ENCODE measurements around the gene ROCK2.
"Not testable (repeated sequence)": the region's sequence is repeated elsewhere in the genome, so short reads cannot be mapped to it uniquely, and the experiment has no call there.

The ROCK2 gene

DNA sequence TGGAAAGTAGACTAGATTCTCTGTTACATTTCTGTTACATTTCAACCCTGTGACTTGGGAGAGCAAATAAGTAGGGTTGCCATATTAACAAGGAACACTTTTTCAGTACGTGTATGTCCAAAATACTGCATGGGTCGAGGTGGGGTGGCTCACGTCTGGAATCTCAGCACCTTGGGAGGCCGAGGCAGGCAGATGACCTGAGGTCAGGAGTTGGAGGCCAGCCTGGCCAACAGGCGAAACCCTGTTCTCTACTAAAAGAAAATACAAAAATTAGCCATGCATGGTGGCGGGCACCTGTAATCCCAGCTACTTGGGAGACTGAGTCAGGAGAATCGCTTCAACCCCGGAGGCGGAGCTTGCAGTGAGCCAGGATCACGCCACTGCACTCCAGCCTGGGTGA is 178.0 kb downstream of the ROCK2 start:
- no peak for DNase-seq (ENCODE audit: low read depth)
- TF ChIP-seq, protein P1, sequence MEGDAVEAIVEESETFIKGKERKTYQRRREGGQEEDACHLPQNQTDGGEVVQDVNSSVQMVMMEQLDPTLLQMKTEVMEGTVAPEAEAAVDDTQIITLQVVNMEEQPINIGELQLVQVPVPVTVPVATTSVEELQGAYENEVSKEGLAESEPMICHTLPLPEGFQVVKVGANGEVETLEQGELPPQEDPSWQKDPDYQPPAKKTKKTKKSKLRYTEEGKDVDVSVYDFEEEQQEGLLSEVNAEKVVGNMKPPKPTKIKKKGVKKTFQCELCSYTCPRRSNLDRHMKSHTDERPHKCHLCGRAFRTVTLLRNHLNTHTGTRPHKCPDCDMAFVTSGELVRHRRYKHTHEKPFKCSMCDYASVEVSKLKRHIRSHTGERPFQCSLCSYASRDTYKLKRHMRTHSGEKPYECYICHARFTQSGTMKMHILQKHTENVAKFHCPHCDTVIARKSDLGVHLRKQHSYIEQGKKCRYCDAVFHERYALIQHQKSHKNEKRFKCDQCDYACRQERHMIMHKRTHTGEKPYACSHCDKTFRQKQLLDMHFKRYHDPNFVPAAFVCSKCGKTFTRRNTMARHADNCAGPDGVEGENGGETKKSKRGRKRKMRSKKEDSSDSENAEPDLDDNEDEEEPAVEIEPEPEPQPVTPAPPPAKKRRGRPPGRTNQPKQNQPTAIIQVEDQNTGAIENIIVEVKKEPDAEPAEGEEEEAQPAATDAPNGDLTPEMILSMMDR (conservative IDR thresholded peaks at IDR 0.05; ENCODE audit: low read depth, low read length), result no peak
- no peak overlapping the region for H3K4me3 ChIP-seq (ENCODE audit: low read length)

DNA sequence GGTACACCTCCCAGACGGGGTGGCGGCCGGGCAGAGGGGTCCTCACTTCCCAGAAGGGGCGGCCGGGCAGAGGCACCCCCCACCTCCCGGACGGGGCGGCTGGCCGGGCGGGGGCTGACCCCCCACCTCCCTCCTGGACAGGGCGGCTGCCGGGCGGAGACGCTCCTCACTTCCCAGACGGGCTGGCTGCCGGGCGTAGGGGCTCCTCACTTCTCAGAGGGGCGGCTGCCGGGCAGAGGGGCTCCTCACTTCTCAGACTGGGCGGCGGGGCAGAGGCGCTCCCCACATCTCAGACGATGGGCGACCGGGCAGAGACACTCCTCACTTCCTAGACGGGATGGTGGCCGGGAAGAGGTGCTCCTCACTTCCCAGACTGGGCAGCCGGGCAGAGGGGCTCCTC is 179.4 kb downstream of the ROCK2 start:
- DNase-seq (ENCODE audit: low read depth); H3K4me3 ChIP-seq (ENCODE audit: low read length): not testable (repeated sequence)

DNA sequence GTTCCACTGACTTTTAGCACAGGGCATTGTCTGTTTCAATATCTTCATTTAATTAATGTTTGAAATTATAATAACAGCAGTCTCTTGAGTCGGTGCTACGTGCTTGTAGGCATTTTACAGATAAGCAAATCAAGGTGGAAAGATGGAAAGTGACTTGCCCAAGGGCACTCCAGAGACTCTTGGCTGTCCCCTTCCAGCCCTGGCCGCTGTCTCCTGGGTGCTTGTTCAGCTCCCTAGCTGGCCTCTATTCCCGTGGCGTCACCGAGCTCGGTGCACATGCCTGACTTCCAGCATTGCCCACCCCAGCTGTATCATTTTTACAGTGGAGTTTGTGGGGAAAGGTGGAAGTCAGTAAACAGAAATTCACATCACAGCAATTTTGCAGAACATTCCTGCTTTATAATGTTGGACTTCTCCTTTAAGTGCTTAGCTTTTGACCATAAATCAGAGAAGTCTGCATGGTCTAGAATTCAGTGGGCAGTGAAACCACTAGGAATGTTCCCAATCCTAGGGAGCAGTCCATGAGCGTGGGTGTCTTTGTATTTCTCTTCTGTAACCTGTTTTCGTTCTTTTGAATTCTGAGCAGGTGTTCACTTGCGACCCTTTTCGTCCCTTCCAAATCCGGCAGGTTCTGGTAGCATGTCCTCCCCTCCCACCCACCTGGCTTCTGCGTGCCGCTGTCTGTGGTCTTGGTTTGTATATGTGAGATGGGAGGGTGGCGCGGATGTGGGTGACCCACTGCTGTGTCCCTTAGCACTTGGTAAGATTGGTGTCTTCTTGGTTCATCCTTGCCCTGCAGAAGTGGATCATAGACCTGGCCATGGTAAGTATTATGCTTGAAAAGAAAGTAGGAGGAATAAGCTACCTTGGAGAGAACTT is 180.8 kb downstream of the ROCK2 start:
- H3K4me3 ChIP-seq (ENCODE audit: low read length), result no peak overlapping the region
- DNase-seq (ENCODE audit: low read depth), result no peak
- TF ChIP-seq, protein P1 (conservative IDR thresholded peaks at IDR 0.05; ENCODE audit: low read depth, low read length), result no peak

DNA sequence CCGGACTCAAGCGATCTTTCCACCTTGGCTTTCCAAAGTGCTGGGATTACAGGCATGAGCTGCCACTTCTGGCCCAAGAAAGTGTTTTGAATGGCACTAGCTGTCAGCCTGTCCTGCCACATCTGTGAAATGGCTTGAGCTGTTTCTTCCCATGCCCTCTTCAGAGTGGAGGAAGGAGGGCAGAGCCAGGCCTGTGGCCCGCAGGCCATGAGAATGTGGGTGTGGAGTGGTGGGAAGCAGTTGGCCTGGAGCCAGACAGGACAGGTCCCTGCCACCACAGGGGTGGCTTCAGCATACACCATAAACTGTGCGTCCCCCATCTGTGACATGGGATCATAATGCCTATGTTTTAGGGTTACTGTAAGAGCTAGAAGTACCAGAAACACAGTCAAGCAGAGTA is 182.7 kb downstream of the ROCK2 start:
- DNase-seq (ENCODE audit: low read depth), result no peak
- TF ChIP-seq, protein P1 (conservative IDR thresholded peaks at IDR 0.05; ENCODE audit: low read depth, low read length), result no peak
- no peak overlapping the region for H3K4me3 ChIP-seq (ENCODE audit: low read length)

DNA sequence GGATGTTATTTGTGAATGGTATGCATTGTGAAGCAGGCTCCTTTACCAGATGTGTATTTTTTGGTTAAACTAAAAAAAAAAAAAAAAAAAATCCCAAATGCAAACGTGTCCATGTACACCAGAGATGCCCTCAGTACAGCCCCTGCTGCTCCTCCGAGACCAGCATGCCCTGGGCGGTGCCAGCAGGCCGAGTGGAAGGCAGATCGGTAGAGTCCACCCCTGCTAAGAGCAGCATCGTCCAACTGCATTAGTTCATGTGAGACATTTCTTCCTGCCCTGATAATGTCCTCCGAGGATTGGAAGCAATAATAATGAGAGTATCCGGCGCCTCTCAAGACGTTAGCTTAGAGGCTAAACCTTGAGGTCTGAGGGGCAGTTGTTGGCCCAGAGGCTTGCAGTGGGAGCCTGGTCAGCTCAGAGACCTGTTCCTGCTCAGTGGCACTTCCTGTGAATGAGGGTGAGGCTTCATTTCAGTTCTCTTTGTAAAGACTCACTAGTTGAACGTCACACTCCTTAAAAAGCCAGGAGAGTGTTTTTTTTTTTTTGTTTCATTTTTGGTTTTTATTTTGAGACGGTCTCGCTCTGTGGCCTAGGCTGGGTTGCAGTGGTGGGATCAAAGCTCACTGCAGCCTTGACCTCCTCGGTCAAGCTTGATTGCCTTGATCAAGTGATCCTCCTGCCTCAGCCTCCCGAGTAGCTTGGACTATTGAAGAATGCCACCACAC is 183.5 kb downstream of the ROCK2 start:
- no peak overlapping the region for H3K4me3 ChIP-seq (ENCODE audit: low read length)
- TF ChIP-seq, protein P1 (conservative IDR thresholded peaks at IDR 0.05; ENCODE audit: low read depth, low read length), result no peak
- DNase-seq (ENCODE audit: low read depth), result no peak

DNA sequence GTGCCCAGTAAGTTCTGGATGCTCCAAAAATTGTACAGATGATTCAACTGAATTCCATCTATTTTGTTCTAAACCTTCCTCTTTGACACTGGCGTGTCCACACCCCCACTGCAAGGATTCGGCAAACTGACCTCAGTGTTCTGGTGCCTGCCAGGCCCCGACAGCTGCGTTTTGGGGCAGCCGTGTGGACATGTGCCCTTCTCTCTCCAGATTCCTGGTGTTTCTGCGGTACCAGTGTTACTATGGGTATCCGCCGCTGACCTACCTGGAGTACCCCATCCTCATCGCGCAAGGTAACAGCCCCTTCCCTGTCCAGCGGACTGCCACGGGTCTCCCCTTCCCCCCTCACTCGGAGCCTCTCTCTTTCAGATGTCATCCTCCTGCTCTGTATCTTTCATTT is 184.2 kb downstream of the ROCK2 start:
- no peak overlapping the region for H3K4me3 ChIP-seq (ENCODE audit: low read length)
- no peak for DNase-seq (ENCODE audit: low read depth)
- TF ChIP-seq, protein P1 (conservative IDR thresholded peaks at IDR 0.05; ENCODE audit: low read depth, low read length), result no peak

DNA sequence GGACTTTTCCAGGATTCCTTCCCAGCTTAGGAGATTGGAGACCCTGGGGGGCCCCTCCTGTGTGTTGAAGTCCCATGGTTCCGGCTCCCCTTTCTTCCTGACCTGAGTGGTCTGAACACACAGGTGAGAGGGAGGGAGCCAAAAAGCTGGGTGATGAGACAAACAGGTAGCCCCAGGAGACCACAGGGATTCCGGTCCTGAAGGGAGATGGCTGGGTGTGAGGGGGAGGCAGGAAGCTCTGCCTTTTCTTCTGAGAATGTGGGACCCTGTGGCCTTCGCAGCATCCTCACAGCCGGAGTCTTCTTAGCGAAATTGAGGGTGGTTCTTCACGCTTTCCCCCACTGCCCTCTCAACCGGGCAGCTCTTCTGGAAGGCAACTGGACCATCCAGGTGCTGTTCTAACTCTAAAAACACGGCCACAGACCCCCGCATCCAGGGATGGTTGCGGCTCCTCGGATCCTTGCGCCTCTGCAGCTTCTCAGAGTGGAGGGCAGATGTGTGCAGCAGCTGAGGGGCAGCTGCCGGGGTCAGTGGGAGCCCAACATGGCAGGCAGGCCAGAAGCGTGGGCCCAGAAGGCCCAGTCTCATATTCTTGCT is 184.8 kb downstream of the ROCK2 start:
- TF ChIP-seq, protein P1 (conservative IDR thresholded peaks at IDR 0.05; ENCODE audit: low read depth, low read length), result no peak
- H3K4me3 ChIP-seq (ENCODE audit: low read length), result no peak overlapping the region
- no peak for DNase-seq (ENCODE audit: low read depth)
